IPS-NIHi7 (cell line): ENCODE data around the gene TMSB4X.
"Not testable (repeated sequence)": the region's sequence is repeated elsewhere in the genome, so short reads cannot be mapped to it uniquely, and the experiment has no call there.

ENCODE experiments used
- DNase-seq: peaks from one replicate; pipeline ENCODE4 v3.0.0; 2012; ENCODE audit warnings: mixed read lengths; ENCODE audit errors: extremely low spot score

Gene TMSB4X

DNA sequence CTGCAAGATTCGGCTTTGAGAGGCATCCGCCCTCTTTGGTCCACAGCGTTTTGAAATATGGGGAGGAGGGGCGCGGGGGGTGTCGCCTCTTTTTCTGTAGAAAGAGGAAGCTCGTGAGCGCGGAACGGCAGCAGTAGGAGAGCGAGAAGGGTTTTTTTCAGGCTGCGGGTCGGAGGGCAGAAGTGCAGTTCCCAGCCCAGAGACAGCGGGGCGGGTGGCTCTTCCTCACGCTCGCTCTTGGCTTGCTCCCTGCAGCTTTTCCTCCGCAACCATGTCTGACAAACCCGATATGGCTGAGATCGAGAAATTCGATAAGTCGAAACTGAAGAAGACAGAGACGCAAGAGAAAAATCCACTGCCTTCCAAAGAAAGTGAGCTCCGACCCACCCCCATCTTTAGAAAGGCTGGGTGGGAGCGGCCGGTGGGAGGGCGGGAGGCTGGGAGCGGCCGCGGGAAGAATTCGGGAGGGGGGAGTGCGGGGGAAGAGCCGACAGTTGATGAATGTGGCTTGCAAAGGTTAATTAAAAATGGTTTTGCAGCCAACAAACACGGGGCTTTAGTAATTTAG lies 1.2 kb downstream of the TMSB4X start:
- DNase-seq, result peak; percentile 52

DNA sequence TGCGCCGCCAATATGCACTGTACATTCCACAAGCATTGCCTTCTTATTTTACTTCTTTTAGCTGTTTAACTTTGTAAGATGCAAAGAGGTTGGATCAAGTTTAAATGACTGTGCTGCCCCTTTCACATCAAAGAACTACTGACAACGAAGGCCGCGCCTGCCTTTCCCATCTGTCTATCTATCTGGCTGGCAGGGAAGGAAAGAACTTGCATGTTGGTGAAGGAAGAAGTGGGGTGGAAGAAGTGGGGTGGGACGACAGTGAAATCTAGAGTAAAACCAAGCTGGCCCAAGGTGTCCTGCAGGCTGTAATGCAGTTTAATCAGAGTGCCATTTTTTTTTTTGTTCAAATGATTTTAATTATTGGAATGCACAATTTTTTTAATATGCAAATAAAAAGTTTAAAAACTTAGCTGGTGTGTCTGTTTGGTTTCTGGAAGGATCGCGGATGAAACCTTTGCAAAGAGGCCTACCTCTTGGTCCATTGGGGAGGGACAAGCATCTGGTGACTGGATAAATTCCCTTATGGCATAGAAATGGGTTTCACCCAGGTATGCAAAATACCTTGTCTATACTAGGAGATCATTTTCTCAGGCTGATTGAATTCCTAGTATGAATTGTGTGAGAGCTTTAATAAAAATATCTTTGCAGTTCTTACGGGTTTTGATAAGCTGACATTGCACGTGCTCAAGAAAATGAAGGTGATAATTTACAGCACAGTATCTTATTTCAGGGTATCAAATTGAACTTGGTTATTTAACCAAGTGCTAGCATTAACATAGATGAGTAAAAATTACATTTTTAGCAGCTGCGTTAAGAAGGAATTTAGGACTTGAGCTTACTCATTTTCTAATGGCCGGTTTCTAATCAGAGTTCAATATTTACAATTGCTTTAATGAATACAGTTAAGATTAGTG lies 2.2 kb downstream of the TMSB4X start:
- DNase-seq, result not testable (repeated sequence)

DNA sequence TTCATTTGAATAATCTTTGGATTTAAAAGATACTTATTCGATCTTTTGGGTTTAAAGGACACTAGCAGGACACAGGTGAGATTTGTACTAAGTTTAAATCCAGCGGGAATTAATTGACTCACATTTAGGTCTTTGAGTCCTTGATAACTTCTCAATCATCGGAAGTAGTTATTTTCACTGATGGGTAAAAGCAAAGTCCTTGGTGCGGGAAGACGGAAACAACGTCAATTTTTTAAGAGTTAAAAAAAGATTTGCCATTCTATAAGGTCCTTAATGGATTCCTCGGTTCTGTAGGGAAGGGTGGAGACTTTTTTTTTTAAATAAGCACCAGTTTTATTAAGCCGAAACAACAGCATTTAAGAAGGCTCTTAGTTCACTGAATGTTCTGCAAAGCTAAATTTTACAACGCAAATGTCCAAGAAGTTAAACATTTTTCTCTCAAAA lies 2.9 kb downstream of the TMSB4X start:
- no peak for DNase-seq

DNA sequence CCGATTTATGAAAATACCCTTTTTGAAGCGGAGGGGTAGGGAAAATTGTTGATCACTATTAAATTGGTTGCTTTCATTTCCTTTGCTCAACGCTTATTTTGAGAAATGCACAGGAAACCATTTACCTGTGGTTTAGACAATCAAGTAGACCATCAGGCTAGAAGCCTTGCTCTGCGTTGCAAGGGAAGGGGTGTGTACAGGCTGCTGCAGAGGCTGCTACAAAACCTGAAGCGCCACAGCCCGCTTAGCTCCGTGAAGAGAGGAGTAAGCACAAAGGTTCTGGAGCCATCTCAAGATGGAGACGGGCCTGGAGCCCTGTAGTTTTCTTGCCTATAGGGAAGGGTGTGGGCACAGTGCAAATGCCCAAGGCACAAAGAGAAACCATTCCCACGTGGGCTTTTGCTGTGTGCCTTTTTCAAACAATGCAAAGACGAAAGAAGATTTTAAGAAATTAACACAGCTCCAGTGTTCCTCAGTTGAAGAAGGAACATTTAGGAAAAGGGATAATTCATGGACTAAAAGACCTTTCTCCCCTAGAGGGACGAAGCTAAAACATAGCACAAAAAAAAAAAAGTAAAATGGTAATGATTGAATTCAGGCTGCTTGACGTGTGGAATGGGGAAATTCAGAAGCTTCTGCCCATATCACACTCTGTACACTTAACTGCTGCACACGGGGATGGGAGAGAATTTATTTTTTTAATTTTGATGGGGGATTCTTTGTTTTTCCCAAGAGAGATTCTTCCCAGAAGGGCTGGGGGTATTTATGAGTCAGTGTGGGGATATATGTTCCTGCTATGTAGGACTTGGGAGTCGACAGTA lies 3.5 kb downstream of the TMSB4X start:
- DNase-seq, result peak; percentile 57

DNA sequence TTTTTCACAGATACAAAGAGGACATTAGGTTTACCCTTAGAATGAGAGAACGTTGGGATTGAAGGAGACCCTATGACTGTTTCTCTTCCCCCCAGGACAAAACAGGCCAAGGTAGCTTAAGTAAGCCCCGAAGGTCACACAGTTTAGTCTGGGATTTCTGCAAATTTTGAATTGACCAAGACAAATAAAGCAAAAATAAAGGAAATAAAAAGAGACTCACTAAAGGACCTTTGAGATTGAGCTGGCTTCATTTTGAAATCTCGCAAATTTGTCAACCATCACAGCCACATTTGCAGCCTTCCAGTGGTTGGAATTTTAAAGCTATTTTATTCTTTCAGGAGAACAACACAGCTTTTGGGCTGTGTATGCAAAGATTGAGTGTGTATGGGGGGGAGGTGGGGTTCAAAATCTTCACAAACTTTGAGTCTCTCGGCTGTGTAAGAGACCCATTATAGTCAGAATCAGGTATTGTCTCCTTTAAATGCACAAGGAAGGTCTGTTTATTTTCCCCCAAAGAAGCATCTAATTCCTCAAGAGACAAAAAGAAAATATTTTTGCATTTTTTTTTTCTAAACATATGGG lies 4.2 kb downstream of the TMSB4X start:
- no peak for DNase-seq

DNA sequence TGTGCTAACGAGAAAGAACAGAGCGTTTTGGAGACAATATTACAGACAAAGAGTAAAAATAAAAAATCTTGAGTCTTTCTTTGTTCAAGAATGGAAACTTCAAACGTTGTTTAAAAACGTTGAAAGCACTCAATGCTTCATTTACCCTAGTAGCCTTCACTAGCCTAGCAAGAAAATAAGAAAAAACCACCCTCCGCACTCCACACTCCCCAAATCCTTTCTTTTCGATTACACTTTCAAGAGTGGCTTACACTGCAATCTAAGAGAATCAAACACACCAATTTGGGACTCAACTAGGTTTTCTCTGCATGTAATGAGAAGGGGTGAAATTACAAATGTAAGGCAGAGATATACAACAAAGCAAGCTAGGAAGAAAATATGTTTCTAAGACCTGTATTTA lies 4.7 kb downstream of the TMSB4X start:
- no peak for DNase-seq

DNA sequence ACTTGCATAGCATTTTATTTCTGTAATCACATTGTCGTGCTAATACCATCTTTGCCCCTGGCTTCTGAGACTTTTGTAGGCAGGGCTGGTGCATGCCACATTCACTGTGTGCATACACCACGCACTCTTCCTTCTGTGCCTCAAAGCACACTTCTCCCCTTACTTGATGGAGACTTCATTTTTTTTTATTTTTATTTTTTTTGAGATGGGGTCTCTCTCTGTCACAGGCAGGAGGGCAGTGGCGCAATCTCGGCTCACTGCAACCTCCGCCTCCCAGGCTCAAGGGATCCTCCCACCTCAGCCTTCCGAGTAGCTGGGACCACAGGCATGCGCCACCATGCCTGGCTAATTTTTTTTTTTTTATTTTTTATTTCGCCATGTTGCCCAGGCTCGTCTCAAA lies 5.1 kb downstream of the TMSB4X start:
- DNase-seq, result not testable (repeated sequence)

DNA sequence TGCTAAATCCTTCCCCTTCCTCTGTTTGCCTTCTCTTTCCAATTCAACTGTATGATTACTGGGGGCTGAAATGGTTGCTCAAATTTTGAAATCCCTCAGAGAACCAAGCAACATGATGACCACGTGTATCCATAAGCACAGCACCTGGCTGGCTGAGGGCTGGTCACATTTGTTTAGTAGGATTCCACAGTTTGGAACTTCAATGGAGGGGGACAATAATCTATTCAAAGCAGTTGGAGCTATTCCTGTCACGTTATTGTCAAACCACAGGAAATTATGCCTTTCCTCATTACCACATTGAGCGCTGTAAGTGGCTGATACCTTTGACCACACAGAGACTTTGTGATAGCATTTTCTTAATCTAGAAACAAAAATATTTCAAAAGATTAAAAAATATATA lies 7.0 kb downstream of the TMSB4X start:
- DNase-seq, result no peak

DNA sequence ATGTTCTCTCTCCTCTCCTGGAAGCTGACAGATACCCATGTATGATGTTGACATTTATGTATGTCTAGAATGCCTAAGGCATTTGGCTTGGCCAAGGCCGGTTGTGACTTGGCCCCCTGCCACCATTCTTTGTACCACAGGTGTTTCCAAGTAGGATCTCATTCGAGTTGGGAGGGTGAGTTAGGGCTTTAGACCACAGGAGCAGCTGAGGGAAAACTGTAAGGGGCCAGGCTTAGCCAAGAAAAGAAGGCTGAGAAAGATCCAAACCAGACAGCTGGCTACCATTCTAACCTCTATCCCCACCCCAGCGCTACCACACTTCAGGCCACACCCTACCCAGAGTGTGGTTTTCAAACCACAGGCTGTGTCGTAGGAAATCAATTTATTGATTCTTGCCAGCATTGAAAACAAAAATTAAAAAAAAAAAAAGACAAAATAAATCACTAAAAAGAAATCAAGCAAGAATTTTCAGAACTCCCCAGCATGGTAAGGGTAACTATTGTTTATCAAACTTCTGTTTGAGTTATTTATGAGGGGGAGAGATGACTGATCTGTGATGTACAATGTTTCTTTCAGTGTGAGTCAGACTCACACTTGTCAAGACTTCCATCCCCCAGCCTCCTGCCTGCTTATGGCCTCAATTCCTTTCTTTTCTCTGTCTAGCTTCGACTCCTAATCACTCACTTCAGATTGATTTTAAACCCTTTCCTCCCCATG lies 9.9 kb downstream of the TMSB4X start:
- no peak for DNase-seq

DNA sequence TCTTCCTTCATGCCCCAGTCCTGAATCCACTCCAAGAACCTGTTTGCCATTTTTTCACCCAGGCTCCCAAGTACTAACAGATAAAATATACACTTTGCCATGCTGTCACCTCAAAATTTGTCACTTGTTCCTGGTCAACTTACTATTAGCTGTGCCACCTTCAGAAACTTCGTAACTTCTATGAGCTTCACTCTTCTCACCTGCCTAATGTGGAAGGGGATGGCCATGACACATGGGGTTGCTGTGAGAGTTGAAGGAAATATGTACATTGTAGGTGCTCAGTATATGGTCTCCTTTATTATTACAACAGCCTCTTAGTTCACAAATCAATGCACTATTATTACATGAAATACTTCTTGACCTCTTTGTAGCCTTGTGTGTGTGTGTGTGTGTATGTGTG lies 10.4 kb downstream of the TMSB4X start:
- DNase-seq, result no peak

DNA sequence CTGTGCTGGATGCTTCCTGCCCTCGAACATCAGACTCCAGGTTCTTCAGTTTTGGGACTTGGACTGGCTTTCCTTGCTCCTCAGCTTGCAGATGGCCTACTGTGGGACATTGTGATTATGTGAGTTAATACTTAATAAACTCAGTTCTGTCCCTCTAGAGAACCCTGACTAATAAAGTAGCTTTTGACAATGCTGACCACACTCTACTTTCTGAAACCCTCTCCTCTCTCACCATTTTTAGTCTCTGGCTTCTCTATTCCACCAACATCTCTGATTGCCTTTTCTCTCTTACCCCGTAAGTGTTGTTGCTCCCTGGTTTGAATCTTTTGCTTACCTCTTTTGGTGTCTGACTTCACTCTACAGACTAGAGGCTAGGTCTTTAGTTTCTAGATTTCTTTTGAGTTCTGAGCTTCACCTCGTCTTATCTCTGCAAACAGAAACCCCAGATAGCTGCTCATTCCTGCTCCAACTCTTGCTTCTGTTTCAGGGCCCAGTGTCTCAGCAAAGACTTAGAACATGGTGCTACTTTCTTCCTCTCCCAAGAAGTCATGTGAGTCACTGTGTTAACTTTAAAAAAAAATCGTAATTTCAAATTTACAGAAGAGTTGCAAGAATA lies 11.4 kb downstream of the TMSB4X start:
- DNase-seq, result no peak

DNA sequence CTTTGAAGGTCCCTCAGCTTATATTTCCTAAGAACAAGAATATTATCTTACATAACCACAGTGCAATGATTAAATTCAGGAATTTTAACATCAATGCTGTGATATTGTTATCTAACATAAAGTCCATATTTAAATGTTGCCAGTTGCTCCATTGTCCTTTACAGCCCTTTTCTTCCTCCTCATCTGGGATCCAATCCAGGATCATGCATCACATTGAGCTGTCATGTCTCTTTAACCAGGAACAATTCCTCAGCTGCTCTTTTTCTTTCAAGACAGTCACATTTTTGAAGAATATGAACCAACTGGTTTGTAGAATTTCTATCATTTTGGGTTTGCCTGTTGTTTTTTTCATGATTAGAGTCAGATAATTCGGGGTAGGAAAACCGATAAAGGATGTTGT lies 12.0 kb downstream of the TMSB4X start:
- no peak for DNase-seq

DNA sequence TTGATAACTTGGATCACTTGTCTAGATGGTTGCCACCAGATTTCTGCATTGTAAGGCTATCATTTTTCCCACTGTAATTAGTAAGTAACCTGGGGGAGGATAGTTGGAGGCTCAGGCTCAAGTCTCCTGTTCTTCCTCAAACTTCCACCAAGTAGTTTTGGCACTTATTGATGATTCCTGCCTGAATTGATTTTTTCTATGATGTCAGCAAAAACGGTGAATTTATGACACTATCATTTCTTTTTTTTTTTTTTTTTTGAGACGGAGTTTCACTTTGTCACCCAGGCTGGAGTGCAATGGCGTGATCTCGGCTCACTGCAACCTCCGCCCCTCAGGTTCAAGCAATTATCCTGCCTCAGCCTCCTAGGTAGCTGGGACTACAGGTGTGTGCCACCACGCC lies 12.4 kb downstream of the TMSB4X start:
- DNase-seq, result no peak

DNA sequence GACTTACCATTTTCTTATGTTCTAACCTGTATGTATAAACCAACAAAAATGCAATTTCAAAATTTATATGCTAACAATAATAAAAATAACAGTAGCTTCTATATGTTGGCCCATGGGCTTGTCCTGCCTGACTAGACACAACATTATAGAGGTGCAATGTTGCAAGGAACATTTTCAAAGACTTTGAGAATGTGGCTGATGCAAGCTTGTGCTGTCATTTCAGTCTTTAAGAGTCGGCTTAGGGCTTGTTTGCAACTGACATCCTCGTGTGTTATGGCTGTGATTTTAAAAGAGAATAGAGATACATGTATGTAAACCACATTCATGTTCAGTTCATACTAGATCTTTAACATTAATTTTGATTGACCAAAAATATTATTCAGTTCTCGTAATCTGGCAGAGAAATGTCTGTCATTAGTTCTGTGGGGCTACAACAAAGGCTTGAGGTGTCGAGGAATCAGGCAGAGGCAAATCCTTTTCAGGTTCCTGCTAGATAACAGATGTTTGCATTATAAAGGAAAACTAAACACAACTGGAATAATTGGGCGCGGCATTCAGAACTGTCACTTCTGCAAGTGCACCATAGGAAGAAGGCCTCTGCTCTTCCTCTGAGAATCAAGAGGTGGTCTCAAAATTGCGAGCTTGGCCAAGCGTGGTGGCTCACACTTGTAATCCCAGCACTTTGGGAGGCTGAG lies 13.1 kb downstream of the TMSB4X start:
- DNase-seq, result no peak

DNA sequence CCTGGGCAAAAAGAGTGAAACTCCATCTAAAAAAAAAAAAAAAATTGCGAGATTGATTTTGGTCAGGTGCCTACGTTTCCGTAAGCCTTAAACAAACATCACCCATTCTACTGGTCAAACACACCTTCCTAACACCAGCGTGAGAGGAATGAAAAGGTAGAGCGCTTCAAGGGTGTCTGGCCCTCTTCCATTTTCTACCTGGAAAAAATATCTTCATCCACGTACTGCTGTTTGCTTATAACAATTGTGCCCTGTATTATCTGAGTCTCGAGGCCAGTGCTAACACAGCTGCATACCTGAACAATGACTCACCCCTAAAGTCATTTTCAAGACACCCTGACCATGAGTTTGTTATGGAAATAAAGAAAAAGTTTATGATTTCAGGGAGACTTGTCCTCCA lies 13.9 kb downstream of the TMSB4X start:
- no peak for DNase-seq

DNA sequence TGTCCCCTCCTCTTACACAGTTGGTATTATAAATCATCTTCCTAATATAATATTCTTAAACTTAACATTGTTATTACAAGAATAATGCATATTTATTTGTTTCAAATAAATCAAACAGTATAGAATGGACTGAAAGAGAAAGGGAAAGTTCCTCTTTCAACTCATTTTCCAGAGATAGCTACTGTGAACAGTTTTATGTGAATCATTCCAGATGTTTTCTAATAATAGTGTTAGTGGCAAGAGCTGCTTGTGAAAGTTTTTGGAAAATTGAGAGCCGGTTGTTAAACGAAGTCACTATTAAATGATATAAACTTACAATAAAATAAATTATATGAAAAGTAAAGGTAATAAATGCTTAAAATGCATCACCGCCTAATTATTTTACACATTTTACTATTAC lies 14.6 kb downstream of the TMSB4X start:
- no peak for DNase-seq

DNA sequence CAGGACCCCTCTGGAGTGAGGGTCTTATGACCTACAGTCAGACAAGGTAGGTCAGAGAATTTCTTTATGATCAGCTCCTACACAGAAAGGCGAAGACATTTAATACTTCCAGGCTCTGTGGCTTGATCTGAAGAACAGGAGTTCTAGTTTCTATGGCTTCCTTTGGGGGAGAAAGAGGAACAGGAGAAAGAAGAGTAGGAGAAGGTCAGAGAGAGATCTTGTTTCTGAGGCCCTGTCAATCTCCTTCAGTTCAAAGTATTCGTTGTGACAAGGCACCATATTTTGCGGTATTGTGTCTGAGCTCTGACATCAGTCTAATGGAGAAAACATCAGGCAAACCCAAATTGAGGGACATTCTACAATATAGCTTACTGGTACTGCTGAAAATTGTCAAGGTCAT lies 16.7 kb downstream of the TMSB4X start:
- DNase-seq, result no peak

DNA sequence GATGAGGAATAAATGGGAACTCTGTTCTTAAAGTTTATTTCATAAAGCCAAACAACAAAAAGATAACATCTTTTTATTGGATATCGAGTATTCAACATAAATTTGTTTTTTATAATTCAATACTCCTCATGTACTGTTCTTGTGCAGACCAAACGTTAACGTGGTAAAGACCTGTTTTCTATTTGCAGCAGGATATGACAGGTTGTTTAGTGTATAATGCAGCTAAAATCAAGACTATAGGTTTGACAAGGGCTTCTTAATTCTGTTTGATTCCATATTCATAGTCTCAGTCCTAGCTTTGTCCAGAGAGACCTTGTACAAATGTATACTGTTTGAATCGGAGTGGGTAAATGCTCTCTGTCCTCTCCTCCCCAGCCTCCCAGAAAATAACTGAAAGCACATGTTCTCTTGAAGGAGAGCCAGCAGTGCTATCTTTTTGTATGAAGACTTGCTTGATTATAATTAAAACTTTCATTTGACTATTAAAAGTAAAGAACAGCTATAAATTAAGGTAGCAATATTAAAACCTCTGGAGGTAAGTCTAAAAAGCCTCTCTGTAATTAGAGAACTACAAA lies 17.7 kb downstream of the TMSB4X start:
- DNase-seq, result no peak

DNA sequence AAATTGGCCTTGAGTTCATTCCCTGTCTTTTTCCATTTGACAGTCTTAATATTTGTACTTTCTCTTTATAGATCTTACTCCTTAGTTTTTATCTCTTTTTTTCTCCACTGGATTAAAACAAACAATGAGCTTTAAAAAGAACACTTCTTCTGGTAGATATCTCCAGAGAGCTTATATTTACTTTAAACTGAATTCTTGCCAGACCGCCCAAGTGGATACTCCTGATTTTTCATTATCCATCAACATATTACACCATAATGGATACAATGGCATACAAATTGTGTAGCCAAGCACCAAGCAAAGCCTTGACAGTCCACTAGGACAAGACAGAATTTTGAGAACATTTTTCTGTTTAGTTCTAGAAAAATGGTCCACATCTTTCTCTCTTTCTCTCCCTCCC lies 18.9 kb downstream of the TMSB4X start:
- no peak for DNase-seq

DNA sequence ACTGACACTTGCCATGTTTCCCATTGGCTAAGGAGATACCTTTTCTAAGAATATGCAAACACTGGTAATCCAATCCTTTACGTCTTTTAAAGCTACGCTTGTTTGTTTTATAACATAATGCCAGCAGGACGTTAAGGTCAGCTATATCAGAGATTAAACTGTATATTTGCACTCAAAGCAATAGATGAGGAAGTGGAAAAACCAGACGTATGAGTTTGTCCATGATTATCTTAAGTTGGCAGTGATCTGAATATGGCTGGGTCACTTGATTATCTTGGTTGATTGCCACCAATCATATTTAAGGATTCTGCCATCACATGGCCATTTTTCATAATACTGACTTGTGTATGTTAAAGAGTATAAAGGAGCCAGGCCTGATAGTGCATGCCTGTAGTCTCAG lies 19.4 kb downstream of the TMSB4X start:
- DNase-seq, result no peak
